Adrenal gland (tissue), 12 donors: Measurements from ENCODE around the gene BPIFB1. TPM values are rescaled to one million over a fixed set of nuclear protein-coding genes. Genes with fewer than 3 reads are reported as not detected.

Experiments used
- DNase-seq, 7 donors: peaks; one replicate each; pipeline ENCODE4 v3.0.0-alpha.2; 2019 to 2020
- H3K27ac ChIP-seq, 5 donors: fragments of 200-600 bp; sonication (generic) in 4 of 5; 1 replicate in 3 of 5; 2 replicates in 2 of 5; pipeline versions ENCODE4 v1.5.1 to v1.8.0; 2016 to 2020; ENCODE audit warnings: mild to moderate bottlenecking in 1 of 5
- H3K27me3 ChIP-seq: fragments of 200-600 bp; 2 replicates; pipeline ENCODE4 v1.8.0; 2021
- H3K36me3 ChIP-seq, 2 donors: fragments of 200-600 bp; replicated peaks in 1 of 2; 1 replicate in 1 of 2; 2 replicates in 1 of 2; pipeline versions ENCODE4 v1.5.1 to v1.8.0; 2018 to 2022
- H3K4me1 ChIP-seq, 2 donors: fragments of 200-600 bp; replicated peaks in 1 of 2; 1 replicate in 1 of 2; 2 replicates in 1 of 2; pipeline versions ENCODE4 v1.5.1 to v1.8.0; 2018 to 2021
- H3K4me3 ChIP-seq, 4 donors: fragments of 200-600 bp; sonication (generic) in 3 of 4; one replicate each; pipeline ENCODE4 v1.5.1; 2016 to 2018
- H3K9me3 ChIP-seq, 3 donors: fragments of 200-600 bp; sonication (generic) in 1 of 3; replicated peaks in 1 of 3; 1 replicate in 2 of 3; 2 replicates in 1 of 3; pipeline versions ENCODE4 v1.5.1 to v1.8.0; 2016 to 2021
- CTCF ChIP-seq, 6 experiments: fragments of 450-650 bp in 4 of 6; fragments of 200-600 bp in 2 of 6; sonication (generic) in 1 of 6; IDR thresholded peaks; 1 replicate in 5 of 6; 2 replicates in 1 of 6; pipeline versions ENCODE4 v1.5.1 to v1.8.0; 2016 to 2021; ENCODE audit warnings: antibody characterized with exemption in 6 of 6, mild to moderate bottlenecking in 2 of 6, moderate library complexity in 1 of 6
- POLR2A ChIP-seq, 2 donors: fragments of 450-650 bp; IDR thresholded peaks; one replicate each; pipeline ENCODE4 v1.6.1; 2017; ENCODE audit warnings: antibody characterized with exemption in 2 of 2, mild to moderate bottlenecking in 2 of 2, moderate library complexity in 1 of 2
- WGBS, 4 donors: extraction: QIAGEN DNeasy Blood & Tissue Kit in 2 of 4; methylation state at CpG; one replicate each; pipeline versions ENCODE4 v1.1.5 to v1.1.7; 2013 to 2017; 5-methylcytosine and 5-hydroxymethylcytosine counted together
- intact Hi-C, 2 donors: fragments of 100-400 bp; cut with DNase I; formaldehyde crosslinking; loops; one replicate each; pipeline versions ENCODE4 v1.14.1 to v1.15.0; 2022 to 2023
- polyA plus RNA-seq, 3 donors: library from polyadenylated mRNA; stranded (reverse); fragments of 200-250 nt in 2 of 3; fragments of 350-450 nt in 1 of 3; fragmentation: Illumina TruSeq in 1 of 3; extraction: RNeasy Lipid Tissue Mini Kit (QIAGEN cat#74804) in 1 of 3; gene quantifications; one replicate each; pipeline ENCODE4 v1.2.3, GENCODE V29; 2013 to 2014
- total RNA-seq, 9 donors: library from RNA; depleted of rRNA in 4 of 9; stranded (reverse); fragments of >200 nt in 4 of 9; fragments of 120-200 nt in 1 of 9; fragmentation: NEBNext Ultra II Directional in 1 of 9; extraction: Animal tissue kit (Norgen Biotek cat#: 25700) in 1 of 9; gene quantifications; one replicate each; pipeline versions ENCODE4 v1.1.0 to v1.2.4, GENCODE V29; 2013 to 2023
- donor health status: healthy with polysubstance abuse.
- donor health status: Bipolar disorder and iron deficiency.
- donor health status: DM: yes; HTN: yes; CAD: no.
- donor health status: DM: no; HTN: no; CAD: no.
- donor health status: DM: no; HTN: no; CAD: no.
- donor health status: DM: yes; HTN: yes; CAD: no.

BPIFB1 gene
- total and polyA plus RNA-seq, 12 donors, result 0.07 to 0.25 (median 0.23) TPM; not detected in 9

- intact Hi-C loops, result no loop called here
- Histone ChIP-seq H3K4me1 (no peaks in the 10 kb centered on the region), H3K27me3 (no peaks in the 10 kb centered on the region), H3K9me3 (no peaks in the 10 kb centered on the region), H3K27ac (no peak overlapping the region), H3K36me3 (no peaks in the 10 kb centered on the region), H3K4me3 (no peak overlapping the region)
- no peak for DNase-seq
- 40 to 63% (median 58%) methylated on average over 6 to 8 of the region's 8 CpGs for WGBS, 4 donors
- TF ChIP-seq CTCF (IDR thresholded peaks at IDR 0.05), result no peak
- no peak for TF ChIP-seq POLR2A (IDR thresholded peaks at IDR 0.05)
Measured at GRCh38 chr20:33339515-33340058, 56.6 kb downstream of the BPIFB1 start.

GRCh38 chr20:33343521-33343920 lies 60.5 kb downstream of the BPIFB1 start:
- no peaks in the 10 kb centered on the region for H3K27me3 ChIP-seq
- TF ChIP-seq POLR2A (IDR thresholded peaks at IDR 0.05) (no peak), CTCF (IDR thresholded peaks at IDR 0.05) (no peak)
- H3K27ac ChIP-seq, result no peak overlapping the region
- H3K4me3 ChIP-seq, result no peak overlapping the region
- WGBS, 4 donors, result 89 to 92% (median 92%) methylated on average over 4 of the region's 4 CpGs
- DNase-seq, result no peak
- H3K36me3 ChIP-seq, result no peaks in the 10 kb centered on the region
- no peaks in the 10 kb centered on the region for H3K4me1 ChIP-seq
- no peaks in the 10 kb centered on the region for H3K9me3 ChIP-seq
- intact Hi-C loops, result no loop called here

- Histone ChIP-seq H3K4me1 (no peaks in the 10 kb centered on the region), H3K27ac (no peak overlapping the region), H3K9me3 (no peaks in the 10 kb centered on the region), H3K36me3 (no peaks in the 10 kb centered on the region), H3K4me3 (no peak overlapping the region), H3K27me3 (no peaks in the 10 kb centered on the region)
- WGBS, 4 donors, result 67 to 74% (median 72%) methylated on average over 9 of the region's 9 CpGs
- DNase-seq, result no peak
- no peak for TF ChIP-seq CTCF (IDR thresholded peaks at IDR 0.05)
- TF ChIP-seq POLR2A (IDR thresholded peaks at IDR 0.05), result no peak
- intact Hi-C loops, result no loop called here
Measured at GRCh38 chr20:33345342-33345741, 62.3 kb downstream of the BPIFB1 start.

GRCh38 chr20:33348136-33348937 lies 65.3 kb downstream of the BPIFB1 start:
- no peak overlapping the region for H3K27ac ChIP-seq
- no peaks in the 10 kb centered on the region for H3K27me3 ChIP-seq
- H3K4me3 ChIP-seq, result no peak overlapping the region
- TF ChIP-seq CTCF (IDR thresholded peaks at IDR 0.05), result no peak
- no peak for TF ChIP-seq POLR2A (IDR thresholded peaks at IDR 0.05)
- no peaks in the 10 kb centered on the region for H3K4me1 ChIP-seq
- 89 to 93% (median 91%) methylated on average over 8 to 11 of the region's 11 CpGs for WGBS, 4 donors
- no peaks in the 10 kb centered on the region for H3K36me3 ChIP-seq
- intact Hi-C loops, result no loop called here
- DNase-seq, result no peak
- H3K9me3 ChIP-seq, result no peaks in the 10 kb centered on the region
